Renal cortical epithelial cell (primary cell): ENCODE results near the gene ZBTB2. TPM values are rescaled to one million over a fixed set of nuclear protein-coding genes. Genes with fewer than 3 reads are reported as not detected.
"Not testable (repeated sequence)": the region's sequence is repeated elsewhere in the genome, so short reads cannot be mapped to it uniquely, and the experiment has no call there.

Experiments
- DNase-seq: peaks from one replicate; pipeline ENCODE4 v3.0.0-alpha.2; 2011; ENCODE audit warnings: low read depth
- total RNA-seq: library from RNA; depleted of rRNA; stranded (reverse); fragments of >200 nt; gene quantifications from 2 replicates; pipeline ENCODE4 v1.2.3, GENCODE V29; 2014

Gene ZBTB2
- total RNA-seq, 1 donor from 2014 or later = 8.0 TPM

- no peak for DNase-seq
Measured at GRCh38 chr6:151335930-151336329, 55.4 kb downstream of the ZBTB2 start.

GRCh38 chr6:151330130-151330696, 61.1 kb downstream of the ZBTB2 start:
- DNase-seq = no peak

- DNase-seq = no peak
Measured at GRCh38 chr6:151327101-151327500, 64.3 kb downstream of the ZBTB2 start.

- peak; percentile 16 for DNase-seq
Measured at GRCh38 chr6:151326116-151326825, 65.1 kb downstream of the ZBTB2 start.

- peak; percentile 58 for DNase-seq
Measured at GRCh38 chr6:151325075-151326050, 66.0 kb downstream of the ZBTB2 start.

- no peak for DNase-seq
Measured at GRCh38 chr6:151324488-151324825, 66.9 kb downstream of the ZBTB2 start.

- DNase-seq = peak; percentile 72
Measured at GRCh38 chr6:151323791-151324487, 67.4 kb downstream of the ZBTB2 start.

GRCh38 chr6:151322570-151322969, 68.8 kb downstream of the ZBTB2 start:
- no peak for DNase-seq

GRCh38 chr6:151321438-151321837, 69.9 kb downstream of the ZBTB2 start:
- DNase-seq = no peak

GRCh38 chr6:151320140-151320539, 71.2 kb downstream of the ZBTB2 start:
- no peak for DNase-seq

GRCh38 chr6:151317995-151318365, 73.4 kb downstream of the ZBTB2 start:
- DNase-seq = no peak

GRCh38 chr6:151317103-151317994, 74.0 kb downstream of the ZBTB2 start:
- DNase-seq = peak; percentile 93

GRCh38 chr6:151315661-151316060, 75.7 kb downstream of the ZBTB2 start:
- not testable (repeated sequence) for DNase-seq

Other genes starting within 250 kb of the ZBTB2 start
- gene AKAP12, start 151.6 kb downstream of the ZBTB2 start, total RNA-seq = 54.4 and 218 TPM in 2 replicates
- 30.4 and 35.9 TPM in 2 replicates for gene RMND1, start 60.6 kb upstream of the ZBTB2 start, total RNA-seq
- gene CCDC170, start 102.5 kb upstream of the ZBTB2 start, total RNA-seq = 0.17 and 0.25 TPM in 2 replicates